Smooth muscle cell (in vitro differentiated cells): ENCODE data around the gene LGMN. TPM values are rescaled to one million over a fixed set of nuclear protein-coding genes. Genes with fewer than 3 reads are reported as not detected.

Source experiments
- DNase-seq: peaks from one replicate; lab custom pipeline; 2025; ENCODE audit not compliant: unreplicated experiment; lab: John Stamatoyannopoulos, UW
- H2AFZ ChIP-seq: fragments of 200-600 bp; sonication (generic); 2 replicates; pipeline ENCODE4 v1.6.0; 2016; ENCODE audit warnings: antibody characterized with exemption, low read depth, mild to moderate bottlenecking
- H3F3A ChIP-seq: fragments of 200-600 bp; sonication (generic); 2 replicates; pipeline ENCODE4 v1.6.0; 2017; ENCODE audit warnings: antibody characterized with exemption, low read depth
- H3K27ac ChIP-seq: fragments of 200-600 bp; sonication (generic); 2 replicates; pipeline ENCODE4 v1.5.1; 2016; ENCODE audit warnings: low read depth, mild to moderate bottlenecking
- H3K27me3 ChIP-seq: fragments of 200-600 bp; sonication (generic); 2 replicates; pipeline ENCODE4 v1.6.1; 2016; ENCODE audit warnings: low read depth, mild to moderate bottlenecking
- H3K36me3 ChIP-seq: fragments of 200-600 bp; sonication (generic); 2 replicates; pipeline ENCODE4 v1.5.1; 2016; ENCODE audit warnings: low read depth
- H3K4me1 ChIP-seq: fragments of 200-600 bp; sonication (generic); 2 replicates; pipeline ENCODE4 v1.5.1; 2016; ENCODE audit warnings: low read depth
- H3K4me2 ChIP-seq: fragments of 200-600 bp; sonication (generic); 2 replicates; pipeline ENCODE4 v1.6.0; 2016; ENCODE audit warnings: mild to moderate bottlenecking
- H3K4me3 ChIP-seq: fragments of 200-600 bp; sonication (generic); 2 replicates; pipeline ENCODE4 v1.5.1; 2016; ENCODE audit warnings: mild to moderate bottlenecking
- H3K79me2 ChIP-seq: fragments of 200-600 bp; sonication (generic); 2 replicates; pipeline ENCODE4 v1.6.0; 2016; ENCODE audit warnings: low read depth, mild to moderate bottlenecking
- H3K9ac ChIP-seq: fragments of 200-600 bp; sonication (generic); 2 replicates; pipeline ENCODE4 v1.6.0; 2016; ENCODE audit warnings: low read depth
- H3K9me3 ChIP-seq: fragments of 200-600 bp; sonication (generic); replicated peaks from 2 replicates; pipeline ENCODE4 v1.5.1; 2016; ENCODE audit warnings: low read depth
- H4K20me1 ChIP-seq: fragments of 200-600 bp; sonication (generic); 2 replicates; pipeline ENCODE4 v1.6.0; 2016; ENCODE audit warnings: low read depth
- CTCF ChIP-seq: fragments of 200-600 bp; sonication (generic); IDR thresholded peaks from 2 replicates; pipeline ENCODE4 v1.5.1; 2017; ENCODE audit warnings: borderline replicate concordance, mild to moderate bottlenecking, antibody characterized with exemption; ENCODE audit not compliant: insufficient read depth, poor library complexity, severe bottlenecking
- WGBS: methylation state at CpG from one replicate; pipeline ENCODE4 v1.1.7; 2016; ENCODE audit warnings: low lambda C conversion rate; 5-methylcytosine and 5-hydroxymethylcytosine counted together
- polyA plus RNA-seq: library from polyadenylated mRNA; unstranded; fragments of >200 nt; fragmentation: Nextera tagmentation; extraction: Ambion mirVana; gene quantifications from 2 replicates; pipeline ENCODE4 v1.2.1, GENCODE V29; 2016
- total RNA-seq: library from RNA; depleted of rRNA; stranded (reverse); fragments of >200 nt; gene quantifications from 2 replicates; pipeline ENCODE4 v1.2.3, GENCODE V29; 2014

Gene LGMN
- total and polyA plus RNA-seq, 2 experiments from 2014 or later, result 124 to 133 TPM

- no peak overlapping the region for H2AFZ ChIP-seq
- no peaks in the 10 kb centered on the region for H4K20me1 ChIP-seq
- no peaks in the 10 kb centered on the region for H3K27me3 ChIP-seq
- H3K9me3 ChIP-seq, result no peaks in the 10 kb centered on the region
- DNase-seq, result no peak
- no peak overlapping the region for H3K4me3 ChIP-seq
- H3K27ac ChIP-seq, result no peak overlapping the region
- no peaks in the 10 kb centered on the region for H3K36me3 ChIP-seq
- no peaks in the 10 kb centered on the region for H3F3A ChIP-seq
- no peak overlapping the region for H3K4me2 ChIP-seq
- no peaks in the 10 kb centered on the region for H3K79me2 ChIP-seq
- no peak overlapping the region for H3K9ac ChIP-seq
- 77% methylated on average over 3 of the region's 3 CpGs for WGBS
- TF ChIP-seq CTCF, result no peak
- H3K4me1 ChIP-seq, result peaks cover 7% of the 10 kb centered on the region
Observed at GRCh38 chr14:92755495-92755894, 7.1 kb upstream of the LGMN start.

GRCh38 chr14:92754966-92755365, 6.5 kb upstream of the LGMN start:
- DNase-seq, result no peak
- WGBS, result 100% methylated on average over 1 of the region's 1 CpG
- H3K27ac ChIP-seq, result no peak overlapping the region
- H3K79me2 ChIP-seq, result no peaks in the 10 kb centered on the region
- H3F3A ChIP-seq, result no peaks in the 10 kb centered on the region
- peaks cover 7% of the 10 kb centered on the region for H3K4me1 ChIP-seq
- H3K27me3 ChIP-seq, result no peaks in the 10 kb centered on the region
- H3K4me3 ChIP-seq, result no peak overlapping the region
- no peaks in the 10 kb centered on the region for H3K36me3 ChIP-seq
- no peak for TF ChIP-seq CTCF
- H3K9me3 ChIP-seq, result no peaks in the 10 kb centered on the region
- H3K9ac ChIP-seq, result no peak overlapping the region
- no peak overlapping the region for H2AFZ ChIP-seq
- H4K20me1 ChIP-seq, result no peaks in the 10 kb centered on the region
- no peak overlapping the region for H3K4me2 ChIP-seq

- peaks cover 7% of the 10 kb centered on the region for H3K4me1 ChIP-seq
- DNase-seq, result no peak
- H3K4me3 ChIP-seq, result no peak overlapping the region
- no peaks in the 10 kb centered on the region for H3K36me3 ChIP-seq
- H2AFZ ChIP-seq, result no peak overlapping the region
- no peaks in the 10 kb centered on the region for H3K9me3 ChIP-seq
- H3K79me2 ChIP-seq, result no peaks in the 10 kb centered on the region
- TF ChIP-seq CTCF, result no peak
- H3K9ac ChIP-seq, result no peak overlapping the region
- no peaks in the 10 kb centered on the region for H3F3A ChIP-seq
- H4K20me1 ChIP-seq, result no peaks in the 10 kb centered on the region
- no peaks in the 10 kb centered on the region for H3K27me3 ChIP-seq
- no peak overlapping the region for H3K27ac ChIP-seq
- no peak overlapping the region for H3K4me2 ChIP-seq
- WGBS, result 91% methylated on average over 5 of the region's 5 CpGs
Observed at GRCh38 chr14:92753250-92753649, 4.8 kb upstream of the LGMN start.

GRCh38 chr14:92751819-92752218, 3.4 kb upstream of the LGMN start:
- H3K36me3 ChIP-seq, result no peaks in the 10 kb centered on the region
- TF ChIP-seq CTCF, result no peak
- no peaks in the 10 kb centered on the region for H3K9me3 ChIP-seq
- no peaks in the 10 kb centered on the region for H4K20me1 ChIP-seq
- H3F3A ChIP-seq, result no peaks in the 10 kb centered on the region
- H2AFZ ChIP-seq, result no peak overlapping the region
- 57% methylated on average over 4 of the region's 4 CpGs for WGBS
- H3K79me2 ChIP-seq, result no peaks in the 10 kb centered on the region
- no peak overlapping the region for H3K4me2 ChIP-seq
- no peak overlapping the region for H3K4me3 ChIP-seq
- no peak overlapping the region for H3K27ac ChIP-seq
- H3K9ac ChIP-seq, result no peak overlapping the region
- no peaks in the 10 kb centered on the region for H3K27me3 ChIP-seq
- peaks cover 7% of the 10 kb centered on the region for H3K4me1 ChIP-seq
- no peak for DNase-seq
